Measurements from ENCODE around the gene CYP2B6.
"Not testable (repeated sequence)": the region's sequence is repeated elsewhere in the genome, so short reads cannot be mapped to it uniquely, and the experiment has no call there.

Gene CYP2B6

DNA sequence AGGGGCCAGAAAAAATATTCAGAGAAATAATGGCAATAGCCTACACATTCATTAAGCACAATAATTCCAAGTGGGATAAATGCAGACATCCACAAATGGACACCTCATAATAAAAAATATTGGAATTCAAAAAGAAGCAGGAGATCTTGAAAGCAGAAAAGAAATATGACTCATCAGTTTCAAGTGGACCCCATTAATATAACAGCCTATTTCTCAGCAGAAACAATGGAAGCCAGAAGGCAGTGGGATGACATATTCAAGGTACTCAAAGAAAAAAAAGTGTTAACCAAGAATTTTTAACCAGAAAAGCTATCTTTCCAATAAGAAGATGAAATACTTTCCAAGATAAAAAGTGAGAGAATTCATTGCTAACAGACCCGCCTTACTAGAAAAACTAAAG, 48.7 kb downstream of the CYP2B6 start:
- DNase-seq: no peak

- not testable (repeated sequence) for DNase-seq
Observed at GRCh38 chr19:41045095-41045494, 54.0 kb downstream of the CYP2B6 start.

DNA sequence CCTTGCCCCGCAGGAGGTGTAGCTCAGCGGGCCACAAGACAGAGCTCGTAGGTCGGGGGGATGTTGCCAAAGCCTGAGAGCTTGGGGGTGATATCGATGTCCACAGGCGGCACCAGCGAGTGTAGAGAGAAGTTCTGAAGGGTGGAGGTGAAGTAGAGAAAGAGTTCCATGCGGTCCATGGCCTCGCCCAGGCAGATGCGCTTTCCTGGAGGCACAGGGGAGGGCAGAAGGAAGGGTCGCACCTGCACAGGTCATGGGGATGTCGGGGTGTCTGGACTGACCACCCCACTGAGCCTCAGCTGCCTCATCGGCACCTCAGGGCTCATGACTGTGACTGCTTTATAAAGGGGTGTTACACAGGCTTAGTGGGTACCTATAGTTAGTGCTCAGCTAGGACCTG, 59.3 kb downstream of the CYP2B6 start:
- DNase-seq: no peak

- DNase-seq: not testable (repeated sequence)
Observed at GRCh38 chr19:41052162-41052561, 61.1 kb downstream of the CYP2B6 start.

DNA sequence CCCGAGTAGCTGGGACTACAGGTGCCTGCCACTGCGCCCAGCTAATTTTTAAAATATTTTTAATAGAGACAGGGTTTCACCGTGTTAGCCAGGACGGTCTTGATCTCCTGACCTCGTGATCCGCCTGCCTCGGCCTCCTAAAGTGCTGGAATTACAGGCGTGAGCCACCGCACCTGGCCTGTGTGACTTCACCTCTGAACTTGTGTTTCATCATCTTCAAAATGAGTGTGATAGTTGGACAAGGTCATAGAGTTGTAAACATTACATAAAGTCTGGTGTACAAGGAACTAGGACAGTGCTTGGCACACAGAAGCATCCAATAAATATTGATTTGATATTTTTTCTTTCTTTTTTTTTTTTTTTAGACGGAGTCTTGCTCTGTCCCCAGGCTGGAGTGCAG, 62.2 kb downstream of the CYP2B6 start:
- not testable (repeated sequence) for DNase-seq

- no peak for DNase-seq
Observed at GRCh38 chr19:41064974-41065569, 74.0 kb downstream of the CYP2B6 start.

Data from NCI-H1092 treated with DMSO at 0.1 percent for 48 hours (cell line).